Neural cell (in vitro differentiated cells): ENCODE measurements around the gene CBX3.

ENCODE experiments used
- CTCF ChIP-seq: fragments of 450-650 bp; IDR thresholded peaks from 2 replicates; pipeline ENCODE4 v1.5.1; 2014; ENCODE audit warnings: antibody characterized with exemption, mild to moderate bottlenecking, moderate library complexity; ENCODE audit not compliant: poor library complexity, severe bottlenecking
- EP300 ChIP-seq: fragments of 450-650 bp; conservative IDR thresholded peaks from 2 replicates; pipeline ENCODE4 v1.6.1; 2014; ENCODE audit warnings: antibody characterized with exemption, mild to moderate bottlenecking, moderate library complexity; ENCODE audit not compliant: poor library complexity, severe bottlenecking
- POLR2AphosphoS5 ChIP-seq: IDR thresholded peaks from 2 replicates; pipeline ENCODE4 v1.6.1; 2012
- SMC3 ChIP-seq: fragments of 450-650 bp; conservative IDR thresholded peaks from 2 replicates; pipeline ENCODE4 v1.6.1; 2014; ENCODE audit warnings: antibody characterized with exemption, mild to moderate bottlenecking, moderate library complexity; ENCODE audit not compliant: poor library complexity
- TAF1 ChIP-seq: IDR thresholded peaks from 2 replicates; pipeline ENCODE4 v1.6.1; 2012; ENCODE audit warnings: low read depth
- TF ChIP-seq, protein P1 (sequence below): IDR thresholded peaks from 2 replicates; pipeline ENCODE4 v1.6.1; 2012; ENCODE audit warnings: borderline replicate concordance

- TF ChIP-seq EP300 (no peak), CTCF (no peak), TAF1 (no peak), POLR2AphosphoS5 (peak; percentile 17), SMC3 (no peak)
- TF ChIP-seq, protein P1, sequence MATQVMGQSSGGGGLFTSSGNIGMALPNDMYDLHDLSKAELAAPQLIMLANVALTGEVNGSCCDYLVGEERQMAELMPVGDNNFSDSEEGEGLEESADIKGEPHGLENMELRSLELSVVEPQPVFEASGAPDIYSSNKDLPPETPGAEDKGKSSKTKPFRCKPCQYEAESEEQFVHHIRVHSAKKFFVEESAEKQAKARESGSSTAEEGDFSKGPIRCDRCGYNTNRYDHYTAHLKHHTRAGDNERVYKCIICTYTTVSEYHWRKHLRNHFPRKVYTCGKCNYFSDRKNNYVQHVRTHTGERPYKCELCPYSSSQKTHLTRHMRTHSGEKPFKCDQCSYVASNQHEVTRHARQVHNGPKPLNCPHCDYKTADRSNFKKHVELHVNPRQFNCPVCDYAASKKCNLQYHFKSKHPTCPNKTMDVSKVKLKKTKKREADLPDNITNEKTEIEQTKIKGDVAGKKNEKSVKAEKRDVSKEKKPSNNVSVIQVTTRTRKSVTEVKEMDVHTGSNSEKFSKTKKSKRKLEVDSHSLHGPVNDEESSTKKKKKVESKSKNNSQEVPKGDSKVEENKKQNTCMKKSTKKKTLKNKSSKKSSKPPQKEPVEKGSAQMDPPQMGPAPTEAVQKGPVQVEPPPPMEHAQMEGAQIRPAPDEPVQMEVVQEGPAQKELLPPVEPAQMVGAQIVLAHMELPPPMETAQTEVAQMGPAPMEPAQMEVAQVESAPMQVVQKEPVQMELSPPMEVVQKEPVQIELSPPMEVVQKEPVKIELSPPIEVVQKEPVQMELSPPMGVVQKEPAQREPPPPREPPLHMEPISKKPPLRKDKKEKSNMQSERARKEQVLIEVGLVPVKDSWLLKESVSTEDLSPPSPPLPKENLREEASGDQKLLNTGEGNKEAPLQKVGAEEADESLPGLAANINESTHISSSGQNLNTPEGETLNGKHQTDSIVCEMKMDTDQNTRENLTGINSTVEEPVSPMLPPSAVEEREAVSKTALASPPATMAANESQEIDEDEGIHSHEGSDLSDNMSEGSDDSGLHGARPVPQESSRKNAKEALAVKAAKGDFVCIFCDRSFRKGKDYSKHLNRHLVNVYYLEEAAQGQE, result peak; percentile 13
Measured at GRCh38 chr7:26202019-26202990, 760 bp downstream of the CBX3 start.
